GM12891 (cell line): ENCODE data around the gene MRPS18B.

Experiments used
- POLR2A ChIP-seq: IDR thresholded peaks from 2 replicates; pipeline ENCODE4 v1.6.1; 2011; ENCODE audit warnings: low read depth, low read length, control low read depth
- POLR2AphosphoS5 ChIP-seq: IDR thresholded peaks from 2 replicates; pipeline ENCODE4 v1.6.1; 2011; ENCODE audit warnings: low read depth, low read length, control low read depth
- TAF1 ChIP-seq: IDR thresholded peaks from 2 replicates; pipeline ENCODE4 v1.6.1; 2011; ENCODE audit warnings: low read depth, low read length, control low read depth

DNA sequence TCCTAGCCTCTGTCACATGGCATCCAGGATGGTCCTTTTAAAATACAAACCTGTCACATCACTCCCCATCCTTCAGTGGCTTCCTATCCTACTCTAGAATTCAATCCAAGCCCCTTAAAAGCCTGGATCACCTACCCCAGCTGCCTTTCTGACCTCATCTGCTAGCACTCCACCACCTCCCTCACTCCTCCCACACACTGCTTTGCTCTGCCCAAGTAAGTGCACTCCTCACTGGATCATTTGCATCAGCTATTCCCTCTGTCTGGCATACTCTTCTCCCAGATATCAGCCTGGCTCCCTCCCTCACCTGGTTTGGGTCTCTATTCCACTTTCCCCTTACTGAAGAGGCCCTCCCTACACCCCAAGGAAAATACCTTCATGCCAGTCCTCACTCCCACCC, 39.8 kb downstream of the MRPS18B start:
- TF ChIP-seq POLR2A: no peak
- TF ChIP-seq POLR2AphosphoS5: no peak
- no peak for TF ChIP-seq TAF1
